Measurements from ENCODE around the gene CLHC1.

The CLHC1 gene

DNA sequence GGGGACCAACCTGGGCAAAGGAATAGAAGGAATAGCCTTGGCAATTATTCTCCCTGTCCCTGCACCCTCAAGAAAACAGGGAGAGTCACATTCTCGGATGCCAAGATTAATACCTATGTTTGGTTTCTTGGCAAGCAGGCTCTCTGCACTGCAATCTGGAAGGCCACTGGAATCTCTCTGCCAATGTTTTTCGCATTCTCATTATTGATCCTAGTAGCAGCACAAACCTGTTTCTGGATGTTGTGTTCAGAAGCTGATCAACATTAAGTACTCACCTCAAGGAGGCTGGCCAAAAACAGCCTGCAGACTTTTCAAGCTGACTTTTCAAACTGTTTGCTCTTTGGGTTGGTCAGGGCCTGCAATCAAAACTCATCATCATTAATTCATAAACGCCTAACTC, 62.2 kb downstream of the CLHC1 start:
- no peak for DNase-seq (ENCODE audit: low read depth in 2 of 2)

GRCh38 chr2:55169359-55169758, 62.7 kb downstream of the CLHC1 start:
- no peak for DNase-seq (ENCODE audit: low read depth in 2 of 2)

- DNase-seq (ENCODE audit: low read depth in 2 of 2), result no peak
These were observed 63.6 kb downstream of the CLHC1 start for GRCh38 chr2:55168221-55169154.

DNA sequence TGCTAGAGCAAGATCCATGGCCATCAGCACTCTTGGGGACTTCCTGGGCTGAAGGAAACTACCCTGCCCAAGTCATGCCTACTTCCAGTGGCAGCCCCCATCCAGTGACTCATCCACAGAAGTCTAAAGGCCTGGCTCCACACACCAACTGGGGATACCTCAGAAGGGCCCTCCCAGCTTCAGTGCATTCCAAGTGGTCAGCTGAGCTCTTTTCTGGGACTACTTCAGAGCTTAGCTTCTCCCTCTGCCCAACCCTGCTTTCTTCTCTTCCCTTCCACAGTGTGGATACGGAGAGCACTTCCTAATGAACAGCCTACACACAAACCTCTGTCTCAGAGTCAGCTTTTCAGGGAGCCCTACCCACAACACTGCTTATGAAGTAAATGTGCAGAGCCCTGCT, 66.5 kb downstream of the CLHC1 start:
- DNase-seq (ENCODE audit: low read depth in 2 of 2), result no peak

- DNase-seq (ENCODE audit: low read depth in 2 of 2), result no peak
These were observed 67.3 kb downstream of the CLHC1 start for GRCh38 chr2:55164534-55165480.

GRCh38 chr2:55163941-55164390, 68.1 kb downstream of the CLHC1 start:
- DNase-seq (ENCODE audit: low read depth in 2 of 2), result no peak

DNA sequence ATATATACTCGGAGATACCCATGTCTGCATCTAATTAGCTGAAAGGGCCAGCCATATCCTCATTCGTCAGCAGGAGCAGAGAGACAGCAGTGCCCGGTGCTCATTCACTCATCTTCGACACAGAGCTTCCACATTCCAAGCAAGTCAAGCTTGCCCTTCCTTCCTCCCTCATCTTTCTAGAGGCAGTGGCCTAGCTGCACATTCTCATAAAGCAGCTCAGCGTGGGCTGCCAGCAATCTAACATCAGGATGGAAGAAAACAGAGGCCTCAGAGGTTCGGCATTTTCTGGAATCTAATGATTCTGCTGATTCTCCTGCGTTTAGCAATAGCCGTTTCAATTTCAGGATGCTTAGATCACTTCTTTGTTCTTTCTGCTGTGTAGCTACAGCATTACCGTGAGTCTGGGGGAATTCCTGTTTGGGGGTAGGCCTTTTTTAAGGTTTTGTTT, 68.8 kb downstream of the CLHC1 start:
- no peak for DNase-seq (ENCODE audit: low read depth in 2 of 2)

DNA sequence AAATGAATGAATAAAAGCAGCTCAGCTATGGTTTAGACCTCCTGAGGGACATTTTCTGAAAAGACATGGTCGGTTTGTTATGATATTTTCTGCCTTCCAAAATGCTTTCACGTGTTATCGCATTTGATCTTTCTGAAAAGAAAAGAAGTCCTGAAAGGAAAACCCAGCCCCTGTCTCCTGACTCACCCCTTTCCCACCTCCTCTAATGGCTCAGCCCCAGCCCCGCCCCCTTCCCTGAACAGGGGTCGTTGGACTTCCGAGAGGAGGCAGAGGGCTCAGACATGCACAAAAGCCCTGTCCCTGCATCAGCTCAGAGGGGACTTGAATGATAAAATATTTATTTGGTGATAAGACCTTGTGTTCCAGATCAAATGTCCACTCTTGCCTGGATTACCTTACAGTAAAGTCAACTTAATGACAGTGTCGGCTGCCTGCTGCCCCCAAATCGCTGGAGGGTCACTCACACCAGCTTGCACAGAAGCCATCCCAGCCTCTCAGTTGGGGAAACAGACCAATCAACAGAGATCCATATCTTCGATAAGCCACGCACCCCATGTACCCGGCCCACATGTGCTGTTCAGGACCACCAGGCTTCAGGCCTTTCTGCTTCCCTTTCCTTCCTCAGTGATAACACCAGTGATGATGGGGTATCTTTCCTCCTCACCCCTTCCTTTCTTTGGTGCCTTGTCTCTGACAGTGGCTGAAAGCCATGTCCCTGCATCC, 69.6 kb downstream of the CLHC1 start:
- DNase-seq (ENCODE audit: low read depth in 2 of 2), result no peak

GRCh38 chr2:55161295-55162210, 70.5 kb downstream of the CLHC1 start:
- no peak for DNase-seq (ENCODE audit: low read depth in 2 of 2)

DNA sequence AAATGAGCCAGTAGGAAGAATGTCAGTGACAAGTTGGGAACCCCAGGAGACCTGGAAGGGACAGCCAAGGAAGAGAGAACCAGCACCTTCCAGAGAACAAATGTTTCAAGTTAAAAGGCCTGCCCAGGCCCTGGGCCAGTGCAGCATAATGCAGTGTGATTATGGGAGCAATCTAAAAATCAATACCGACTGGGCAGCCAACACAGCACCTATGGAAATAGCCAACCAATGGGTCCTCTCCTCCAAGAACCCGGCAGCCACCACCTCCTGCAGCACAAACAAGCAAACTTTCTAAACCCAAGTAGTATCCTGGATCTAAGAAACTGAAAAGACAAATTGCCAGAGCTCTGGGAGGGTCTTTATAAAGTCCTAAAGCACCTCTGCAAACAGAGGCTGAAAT, 71.7 kb downstream of the CLHC1 start:
- no peak for DNase-seq (ENCODE audit: low read depth in 2 of 2)

DNA sequence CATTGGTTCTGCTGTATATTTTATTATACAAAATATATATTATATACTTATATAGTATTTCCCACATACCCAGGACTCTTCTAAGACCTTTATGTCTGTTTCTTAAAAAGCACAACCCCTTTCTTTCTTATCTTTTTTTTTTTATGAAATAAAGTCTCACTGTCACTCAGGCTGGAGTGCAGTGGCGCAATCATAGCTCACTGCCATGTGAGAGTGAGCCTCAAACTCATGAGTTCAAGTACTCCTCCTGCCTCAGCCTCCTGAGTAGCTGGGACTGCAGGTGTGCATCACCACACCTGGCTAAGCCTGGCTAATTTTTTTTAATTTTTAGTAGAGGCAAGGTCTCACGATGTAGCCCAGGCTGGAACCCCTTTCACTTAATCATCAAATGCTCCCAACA, 72.3 kb downstream of the CLHC1 start:
- DNase-seq (ENCODE audit: low read depth in 2 of 2), result no peak

- no peak for DNase-seq (ENCODE audit: low read depth in 2 of 2)
These were observed 72.9 kb downstream of the CLHC1 start for GRCh38 chr2:55159037-55159651.

DNA sequence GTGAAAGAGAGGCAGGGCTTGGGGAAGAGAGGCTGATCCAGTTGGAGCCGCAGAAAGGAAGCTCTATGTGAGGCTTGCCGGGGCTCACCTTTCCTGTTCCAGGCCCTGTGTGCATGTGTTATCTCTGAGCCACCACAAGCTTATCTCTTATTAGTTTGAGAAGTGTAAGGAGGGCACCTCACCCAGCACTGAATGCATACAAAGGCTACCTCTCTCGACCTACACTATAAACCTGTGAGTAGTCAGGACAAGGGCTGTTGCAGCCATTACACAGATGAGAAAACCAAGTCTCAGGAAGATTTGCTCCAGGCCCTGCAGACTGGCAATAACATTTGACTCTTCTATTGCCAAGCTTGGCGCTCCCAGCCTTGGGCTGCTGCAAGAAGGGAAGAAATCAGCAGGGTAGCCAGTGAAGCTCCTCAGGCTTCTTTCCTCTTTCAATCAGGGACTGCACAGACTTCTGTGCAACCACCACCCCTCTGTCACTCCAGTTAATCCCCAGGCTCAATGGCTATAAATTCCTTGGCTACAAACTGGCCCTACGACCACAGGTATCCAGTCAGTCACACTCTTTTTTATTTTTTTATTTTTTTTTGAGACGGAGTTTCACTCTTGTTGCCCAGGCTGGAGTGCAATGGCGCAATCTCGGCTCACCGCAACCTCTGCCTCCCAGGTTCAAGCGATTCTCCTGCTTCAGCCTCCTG, 73.8 kb downstream of the CLHC1 start:
- no peak for DNase-seq (ENCODE audit: low read depth in 2 of 2)

GRCh38 chr2:55157474-55157884, 74.6 kb downstream of the CLHC1 start:
- no peak for DNase-seq (ENCODE audit: low read depth in 2 of 2)

DNA sequence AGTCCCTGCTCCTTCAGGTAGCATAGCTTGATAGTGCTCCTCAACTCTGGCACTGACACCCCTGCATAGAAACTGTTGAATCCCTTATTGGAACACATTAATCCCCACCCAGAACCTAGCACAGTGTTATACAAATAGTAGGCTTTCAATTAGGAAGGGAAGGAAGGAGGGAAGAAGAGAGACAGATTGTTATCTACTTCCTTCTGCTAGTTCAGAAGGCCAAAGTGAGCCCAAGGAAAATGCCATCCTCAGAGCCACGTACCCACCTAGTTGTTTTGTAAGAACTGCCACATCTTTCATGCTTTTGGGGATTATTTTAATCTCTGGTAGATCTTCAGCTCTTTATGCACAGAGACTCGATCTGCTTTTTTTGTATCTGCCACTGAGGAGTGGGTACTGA, 75.1 kb downstream of the CLHC1 start:
- no peak for DNase-seq (ENCODE audit: low read depth in 2 of 2)

GRCh38 chr2:55156326-55156725, 75.8 kb downstream of the CLHC1 start:
- no peak for DNase-seq (ENCODE audit: low read depth in 2 of 2)

DNA sequence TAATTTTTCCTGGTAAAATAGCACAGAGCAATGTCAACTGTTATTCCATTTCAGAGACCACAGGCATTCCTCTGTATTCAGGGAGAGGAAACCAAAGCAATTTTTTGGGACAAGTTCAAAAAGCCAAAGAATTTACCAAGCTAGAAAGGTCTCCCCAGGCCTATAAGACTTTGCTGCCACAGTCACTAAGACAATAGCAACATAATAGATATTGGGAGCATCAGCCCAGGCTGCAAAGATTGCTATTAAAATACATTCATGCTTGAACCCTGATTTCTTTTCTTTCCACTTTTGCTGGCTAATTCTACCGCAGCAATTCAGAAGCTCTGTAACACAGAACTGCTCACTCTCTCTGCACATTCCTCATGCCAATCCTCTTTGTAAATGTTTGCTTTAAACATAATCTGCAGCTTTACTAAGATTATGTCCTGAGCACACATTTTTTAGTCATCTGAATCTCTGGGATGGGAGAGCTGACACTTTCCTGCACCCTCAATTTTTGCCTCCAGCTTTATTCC, 76.3 kb downstream of the CLHC1 start:
- DNase-seq (ENCODE audit: low read depth in 2 of 2), result no peak

DNA sequence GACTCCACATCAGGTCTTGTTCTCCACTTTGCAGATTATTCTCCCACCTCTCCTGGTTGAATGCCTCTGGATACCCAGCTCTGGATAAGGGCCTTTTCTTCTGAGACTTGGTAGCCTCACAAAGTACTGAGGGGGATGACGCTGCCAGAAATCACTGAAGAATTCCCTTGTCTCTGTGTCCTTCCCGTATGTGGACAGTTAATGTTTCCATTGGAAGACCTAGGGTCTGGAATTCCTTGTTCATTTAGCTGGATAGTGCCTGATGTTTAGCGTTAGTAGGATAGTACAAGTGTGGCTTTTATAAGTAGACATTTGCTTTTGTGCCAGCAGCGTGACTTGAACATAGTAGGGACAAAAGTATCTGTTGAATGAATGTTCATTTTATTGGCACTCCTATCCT, 76.9 kb downstream of the CLHC1 start:
- DNase-seq (ENCODE audit: low read depth in 2 of 2), result no peak

GRCh38 chr2:55154525-55155030, 77.5 kb downstream of the CLHC1 start:
- no peak for DNase-seq (ENCODE audit: low read depth in 2 of 2)

Data from activated CD8-positive, alpha-beta memory T cell treated with anti-CD3 and anti-CD28 coated beads for 4 hours (primary cell).